ENCODE data around the gene SARS2.

SARS2 gene

GRCh38 chr19:38929929-38930775 lies at the start of gene SARS2:
SARS2 (minus strand) TSS chr19:38930763; CDS start chr19:38930736, 27 bp downstream.
- no peak for TF ChIP-seq EZH2phosphoT487 (IDR thresholded peaks at IDR 0.05; ENCODE audit: borderline replicate concordance, low read length)
- peak; percentile 99 for TF ChIP-seq CTCF (IDR thresholded peaks at IDR 0.05; ENCODE audit: low read depth, low read length, poor library complexity, severe bottlenecking)
- peak within 1 kb of the TSS; percentile 75 for H3K27ac ChIP-seq (ENCODE audit: low read depth, low read length)
- H3K4me3 ChIP-seq (ENCODE audit: low read length), result peak within 1 kb of the TSS; percentile 96
- H3F3A ChIP-seq (ENCODE audit: control insufficient read depth, insufficient read depth), result no peaks in the 10 kb centered on the region
- peaks cover 47% of the 10 kb centered on the region for H3K36me3 ChIP-seq (ENCODE audit: control insufficient read depth, low read length)
- no peaks in the 10 kb centered on the region for H4K20me1 ChIP-seq (ENCODE audit: control insufficient read depth, insufficient read depth, low read depth, low read length)
- H3K9me2 ChIP-seq (replicated peaks; ENCODE audit: control insufficient read depth, low read length), result no peaks in the 10 kb centered on the region
- peak within 1 kb of the TSS; percentile 97 for H3K4me2 ChIP-seq (ENCODE audit: low read length)
- H3K9me3 ChIP-seq (ENCODE audit: control insufficient read depth, insufficient read depth, low read length), result no peaks in the 10 kb centered on the region
- peaks cover 62% of the 10 kb centered on the region for H3K79me2 ChIP-seq (ENCODE audit: control insufficient read depth, low read length)
- no peaks in the 10 kb centered on the region for H3K27me3 ChIP-seq (ENCODE audit: control insufficient read depth, low read length)
- peaks cover 25% of the 10 kb centered on the region for H3K4me1 ChIP-seq (ENCODE audit: control insufficient read depth, low read length)

- Histone ChIP-seq H3K4me1 (ENCODE audit: control insufficient read depth, low read length) (no peaks in the 10 kb centered on the region), H3K27me3 (ENCODE audit: control insufficient read depth, low read length) (no peaks in the 10 kb centered on the region; the same call in 1 of the 2 replicates), H3K79me2 (ENCODE audit: control insufficient read depth, low read length) (no peaks in the 10 kb centered on the region), H4K20me1 (ENCODE audit: control insufficient read depth, insufficient read depth, low read depth, low read length) (no peaks in the 10 kb centered on the region), H3F3A (ENCODE audit: control insufficient read depth, insufficient read depth) (no peaks in the 10 kb centered on the region), H3K9me2 (replicated peaks; ENCODE audit: control insufficient read depth, low read length) (no peaks in the 10 kb centered on the region), H3K4me3 (ENCODE audit: low read length) (no peak overlapping the region), H3K36me3 (ENCODE audit: control insufficient read depth, low read length) (no peaks in the 10 kb centered on the region), H3K27ac (ENCODE audit: low read depth, low read length) (no peak overlapping the region), H3K9me3 (ENCODE audit: control insufficient read depth, insufficient read depth, low read length) (peaks cover 9% of the 10 kb centered on the region; the same call in 1 of the 2 replicates), H3K4me2 (ENCODE audit: low read length) (no peak overlapping the region)
- no peak for TF ChIP-seq CTCF (IDR thresholded peaks at IDR 0.05; ENCODE audit: low read depth, low read length, poor library complexity, severe bottlenecking)
- TF ChIP-seq EZH2phosphoT487 (IDR thresholded peaks at IDR 0.05; ENCODE audit: borderline replicate concordance, low read length), result no peak
Measured at GRCh38 chr19:38979812-38980211, 49.2 kb upstream of the SARS2 start.

- Histone ChIP-seq H3K9me3 (ENCODE audit: control insufficient read depth, insufficient read depth, low read length) (peaks cover 9% of the 10 kb centered on the region; the same call in 1 of the 2 replicates), H3K9me2 (replicated peaks; ENCODE audit: control insufficient read depth, low read length) (no peaks in the 10 kb centered on the region), H3K27ac (ENCODE audit: low read depth, low read length) (no peak overlapping the region), H3K27me3 (ENCODE audit: control insufficient read depth, low read length) (no peaks in the 10 kb centered on the region; the same call in 1 of the 2 replicates), H3K79me2 (ENCODE audit: control insufficient read depth, low read length) (no peaks in the 10 kb centered on the region), H4K20me1 (ENCODE audit: control insufficient read depth, insufficient read depth, low read depth, low read length) (no peaks in the 10 kb centered on the region), H3F3A (ENCODE audit: control insufficient read depth, insufficient read depth) (no peaks in the 10 kb centered on the region), H3K4me2 (ENCODE audit: low read length) (no peak overlapping the region), H3K4me3 (ENCODE audit: low read length) (no peak overlapping the region), H3K36me3 (ENCODE audit: control insufficient read depth, low read length) (no peaks in the 10 kb centered on the region), H3K4me1 (ENCODE audit: control insufficient read depth, low read length) (no peaks in the 10 kb centered on the region)
- TF ChIP-seq EZH2phosphoT487 (IDR thresholded peaks at IDR 0.05; ENCODE audit: borderline replicate concordance, low read length), result no peak
- TF ChIP-seq CTCF (IDR thresholded peaks at IDR 0.05; ENCODE audit: low read depth, low read length, poor library complexity, severe bottlenecking), result no peak
Measured at GRCh38 chr19:38978326-38978689, 47.7 kb upstream of the SARS2 start.
